Right atrium auricular region (tissue), 2 donors: ENCODE results near the gene SPRYD3. TPM values are rescaled to one million over a fixed set of nuclear protein-coding genes. Genes with fewer than 3 reads are reported as not detected.

Experiments
- DNase-seq: peaks from one replicate; pipeline ENCODE4 v3.0.0-alpha.2; 2019; ENCODE audit warnings: low spot score
- H3K27ac ChIP-seq, 2 donors: fragments of 200-600 bp; sonication (generic); 1 replicate in 1 of 2; 2 replicates in 1 of 2; pipeline ENCODE4 v1.5.1; 2016 to 2019
- H3K27me3 ChIP-seq, 2 donors: fragments of 200-600 bp; sonication (generic); one replicate each; pipeline versions ENCODE4 v1.5.1 to v1.6.0; 2017 to 2019
- H3K36me3 ChIP-seq: fragments of 200-600 bp; sonication (generic); one replicate; pipeline ENCODE4 v1.5.1; 2016
- H3K4me1 ChIP-seq, 2 donors: fragments of 200-600 bp; sonication (generic); one replicate each; pipeline versions ENCODE4 v1.5.1 to v1.6.0; 2017 to 2019
- H3K4me3 ChIP-seq, 2 donors: fragments of 200-600 bp; sonication (generic); 1 replicate in 1 of 2; 2 replicates in 1 of 2; pipeline ENCODE4 v1.5.1; 2017 to 2019; ENCODE audit warnings: mild to moderate bottlenecking in 1 of 2, moderate library complexity in 1 of 2
- H3K9me3 ChIP-seq, 2 donors: fragments of 200-600 bp; sonication (generic); one replicate each; pipeline ENCODE4 v1.5.1; 2019
- microRNA-seq, 2 donors: library from miRNA; unstranded; fragments of <30 nt; microRNA quantifications; one replicate each; pipeline ENCODE4, GENCODE V29; 2016 to 2017; ENCODE audit warnings: borderline number of aligned reads in 2 of 2, borderline replicate concordance in 1 of 2
- total RNA-seq, 2 donors: library from RNA; depleted of rRNA; stranded (reverse); fragments of >200 nt; gene quantifications; one replicate each; pipeline ENCODE4 v1.1.0, GENCODE V29; 2016
- TF ChIP-seq, protein P1 (sequence below), 2 donors: fragments of 200-600 bp; sonication (generic); IDR thresholded peaks; one replicate each; pipeline ENCODE4 v1.5.1; 2019; ENCODE audit warnings: antibody characterized with exemption in 2 of 2

The SPRYD3 gene
- total RNA-seq, 2 donors from 2014 or later, result 33.5 to 64.5 TPM

DNA sequence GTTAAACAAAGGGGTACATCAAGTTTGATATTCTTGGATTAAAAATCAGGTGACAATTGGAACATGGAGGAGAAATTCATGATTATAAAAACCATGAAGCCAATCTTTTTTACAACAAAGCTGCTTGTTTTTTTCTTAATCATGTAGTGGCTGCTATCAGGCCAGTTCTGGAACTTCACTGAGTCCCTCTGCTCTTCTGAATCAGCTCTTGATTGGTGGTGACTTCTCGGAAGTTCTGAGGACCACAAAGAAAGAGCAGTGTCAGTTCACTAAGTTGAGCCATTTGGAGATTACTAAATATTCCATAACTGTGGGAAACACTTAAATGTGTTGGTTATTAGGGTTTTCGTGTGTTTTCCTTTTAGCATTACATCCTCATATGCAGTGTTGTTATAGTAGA, 64.5 kb downstream of the SPRYD3 start:
- TF ChIP-seq, protein P1, sequence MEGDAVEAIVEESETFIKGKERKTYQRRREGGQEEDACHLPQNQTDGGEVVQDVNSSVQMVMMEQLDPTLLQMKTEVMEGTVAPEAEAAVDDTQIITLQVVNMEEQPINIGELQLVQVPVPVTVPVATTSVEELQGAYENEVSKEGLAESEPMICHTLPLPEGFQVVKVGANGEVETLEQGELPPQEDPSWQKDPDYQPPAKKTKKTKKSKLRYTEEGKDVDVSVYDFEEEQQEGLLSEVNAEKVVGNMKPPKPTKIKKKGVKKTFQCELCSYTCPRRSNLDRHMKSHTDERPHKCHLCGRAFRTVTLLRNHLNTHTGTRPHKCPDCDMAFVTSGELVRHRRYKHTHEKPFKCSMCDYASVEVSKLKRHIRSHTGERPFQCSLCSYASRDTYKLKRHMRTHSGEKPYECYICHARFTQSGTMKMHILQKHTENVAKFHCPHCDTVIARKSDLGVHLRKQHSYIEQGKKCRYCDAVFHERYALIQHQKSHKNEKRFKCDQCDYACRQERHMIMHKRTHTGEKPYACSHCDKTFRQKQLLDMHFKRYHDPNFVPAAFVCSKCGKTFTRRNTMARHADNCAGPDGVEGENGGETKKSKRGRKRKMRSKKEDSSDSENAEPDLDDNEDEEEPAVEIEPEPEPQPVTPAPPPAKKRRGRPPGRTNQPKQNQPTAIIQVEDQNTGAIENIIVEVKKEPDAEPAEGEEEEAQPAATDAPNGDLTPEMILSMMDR (IDR thresholded peaks at IDR 0.05), result no peak
- H3K4me1 ChIP-seq, result peaks cover 0 to 24% of the 10 kb centered on the region in 2 donors
- no peak overlapping the region for H3K27ac ChIP-seq
- DNase-seq, result no peak
- H3K27me3 ChIP-seq, result no peaks in the 10 kb centered on the region
- peaks cover 38% of the 10 kb centered on the region for H3K36me3 ChIP-seq
- H3K4me3 ChIP-seq, result no peak overlapping the region
- no peaks in the 10 kb centered on the region for H3K9me3 ChIP-seq

Small RNAs within 50 kb of the gene (microRNA-seq; reads per million reads assigned to microRNA genes)
- 0.71 to 1.4 reads per million in 2 donors for gene MIR6757

Other genes starting within 250 kb of the SPRYD3 start
- not detected for gene KRT79, start 245.1 kb downstream of the SPRYD3 start, total RNA-seq
- gene KRT78, start 230.4 kb downstream of the SPRYD3 start, total RNA-seq, result not detected
- gene KRT8, start 174.3 kb downstream of the SPRYD3 start, total RNA-seq, result 100 to 1,000 TPM; 199 to 271 TPM
- 100 to 1,000 TPM in 1 of 2 donors, 10 to 100 TPM in 1; 85.1 to 150 TPM for gene KRT18, start 130.3 kb downstream of the SPRYD3 start, total RNA-seq
- 100 to 1,000 TPM; 272 to 383 TPM for gene EIF4B, start 72.9 kb downstream of the SPRYD3 start, total RNA-seq
- gene TNS2, start 29.3 kb downstream of the SPRYD3 start, total RNA-seq, result 100 to 1,000 TPM in 1 of 2 donors, 10 to 100 TPM in 1; 76.2 to 153 TPM
- 100 to 1,000 TPM in 1 of 2 donors, 10 to 100 TPM in 1; 99.0 to 358 TPM for gene IGFBP6, start 18.3 kb upstream of the SPRYD3 start, total RNA-seq
- not detected for gene SOAT2, start 24.1 kb upstream of the SPRYD3 start, total RNA-seq
- gene ZNF740, start 101.3 kb upstream of the SPRYD3 start, total RNA-seq, result 1 to 10 TPM; 5.9 to 7.4 TPM
- 1 to 10 TPM; 3.4 to 4.9 TPM for gene CSAD, start 101.5 kb upstream of the SPRYD3 start, total RNA-seq
- under 1 TPM in 1 of 2 donors, not detected in 1; 0.47 TPM for gene ITGB7, start 127.9 kb upstream of the SPRYD3 start, total RNA-seq
- 10 to 100 TPM; 14.8 to 15.0 TPM for gene RARG, start 152.8 kb upstream of the SPRYD3 start, total RNA-seq
- gene ESPL1, start 188.9 kb upstream of the SPRYD3 start, total RNA-seq, result under 1 TPM; 0.12 to 0.59 TPM
- gene PFDN5, start 216.2 kb upstream of the SPRYD3 start, total RNA-seq, result 100 to 1,000 TPM; 416 to 549 TPM
- 10 to 100 TPM; 26.9 to 28.3 TPM for gene MYG1, start 220.3 kb upstream of the SPRYD3 start, total RNA-seq
- 10 to 100 TPM; 30.4 to 30.8 TPM for gene AAAS, start 242.2 kb upstream of the SPRYD3 start, total RNA-seq